DOHH2 (cell line): ENCODE data around the gene UNC13B.

ENCODE experiments used
- H3F3A ChIP-seq: fragments of 200-600 bp; sonication (generic), shearing (Covaris generic); 2 replicates; pipeline ENCODE4 v1.6.0; 2016; ENCODE audit warnings: antibody characterized with exemption, mild to moderate bottlenecking; ENCODE audit not compliant: control insufficient read depth, insufficient read depth
- H3K27ac ChIP-seq: fragments of 200-600 bp; sonication (generic); 2 replicates; pipeline ENCODE4 v1.5.1; 2014; ENCODE audit warnings: low read depth, mild to moderate bottlenecking, low read length, moderate library complexity
- H3K27me3 ChIP-seq: fragments of 200-600 bp; sonication (generic); 2 replicates; pipeline ENCODE4 v1.6.1; 2014; ENCODE audit warnings: mild to moderate bottlenecking, low read length, mixed read lengths; ENCODE audit not compliant: control insufficient read depth
- H3K36me3 ChIP-seq: fragments of 200-600 bp; sonication (generic); 2 replicates; pipeline ENCODE4 v1.6.1; 2014; ENCODE audit warnings: mild to moderate bottlenecking, low read length, moderate library complexity, mixed read lengths; ENCODE audit not compliant: control insufficient read depth
- H3K4me1 ChIP-seq: fragments of 200-600 bp; sonication (generic); 2 replicates; pipeline ENCODE4 v1.6.1; 2014; ENCODE audit warnings: mild to moderate bottlenecking, low read length, mixed read lengths; ENCODE audit not compliant: control insufficient read depth
- H3K4me2 ChIP-seq: fragments of 200-600 bp; sonication (generic); 2 replicates; pipeline ENCODE4 v1.6.0; 2014; ENCODE audit warnings: mild to moderate bottlenecking, low read length, moderate library complexity
- H3K4me3 ChIP-seq: fragments of 200-600 bp; sonication (generic); 2 replicates; pipeline ENCODE4 v1.5.1; 2014; ENCODE audit warnings: mild to moderate bottlenecking, low read length, mixed read lengths
- H3K79me2 ChIP-seq: fragments of 200-600 bp; sonication (generic); 2 replicates; pipeline ENCODE4 v1.6.1; 2014; ENCODE audit warnings: mild to moderate bottlenecking, low read length, mixed read lengths; ENCODE audit not compliant: control insufficient read depth
- H3K9me2 ChIP-seq: fragments of 200-600 bp; sonication (generic); replicated peaks from 2 replicates; pipeline ENCODE4 v1.6.1; 2014; ENCODE audit warnings: mild to moderate bottlenecking, low read length, mixed read lengths; ENCODE audit not compliant: control insufficient read depth
- H3K9me3 ChIP-seq: fragments of 200-600 bp; sonication (generic); 2 replicates; pipeline ENCODE4 v1.6.1; 2014; ENCODE audit warnings: antibody characterized with exemption, low read length, mixed read lengths; ENCODE audit not compliant: control insufficient read depth, insufficient read depth
- H4K20me1 ChIP-seq: fragments of 200-600 bp; sonication (generic); 2 replicates; pipeline ENCODE4 v1.6.0; 2014; ENCODE audit warnings: low read depth, mild to moderate bottlenecking, antibody characterized with exemption, low read length, moderate library complexity; ENCODE audit not compliant: control insufficient read depth, insufficient read depth
- CTCF ChIP-seq: fragments of 200-600 bp; sonication (generic); IDR thresholded peaks from one replicate; pipeline ENCODE4 v1.5.1; 2014; ENCODE audit warnings: antibody characterized with exemption, mild to moderate bottlenecking, low read depth, low read length; ENCODE audit not compliant: poor library complexity, severe bottlenecking
- EZH2phosphoT487 ChIP-seq: fragments of 200-600 bp; sonication (generic); IDR thresholded peaks from 2 replicates; pipeline ENCODE4 v1.6.1; 2017; ENCODE audit warnings: borderline replicate concordance, mild to moderate bottlenecking, antibody characterized with exemption, low read length, moderate library complexity, mixed read lengths

The UNC13B gene

GRCh38 chr9:35161713-35162604 is at the start of gene UNC13B:
TSS of gene UNC13B (plus strand) at chr9:35162009. CDS start at chr9:35162284, 275 bp downstream.
- H4K20me1 ChIP-seq: no peaks in the 10 kb centered on the region
- no peaks in the 10 kb centered on the region for H3K27me3 ChIP-seq
- H3K79me2 ChIP-seq: no peaks in the 10 kb centered on the region
- no peaks in the 10 kb centered on the region for H3F3A ChIP-seq
- H3K36me3 ChIP-seq: no peaks in the 10 kb centered on the region
- no peak within 1 kb of the TSS for H3K4me2 ChIP-seq
- H3K27ac ChIP-seq: no peak within 1 kb of the TSS
- no peaks in the 10 kb centered on the region for H3K9me3 ChIP-seq
- peaks cover 17% of the 10 kb centered on the region for H3K4me1 ChIP-seq
- H3K9me2 ChIP-seq: no peaks in the 10 kb centered on the region
- TF ChIP-seq CTCF (no peak), EZH2phosphoT487 (no peak)
- H3K4me3 ChIP-seq: no peak within 1 kb of the TSS

- Histone ChIP-seq H3K9me2 (no peaks in the 10 kb centered on the region), H3K4me2 (peak overlapping the region; percentile 97), H3K79me2 (no peaks in the 10 kb centered on the region), H3K4me1 (peaks cover 45% of the 10 kb centered on the region), H3F3A (peaks cover 19% of the 10 kb centered on the region), H3K36me3 (no peaks in the 10 kb centered on the region), H3K27ac (no peak overlapping the region), H4K20me1 (no peaks in the 10 kb centered on the region), H3K9me3 (no peaks in the 10 kb centered on the region), H3K27me3 (0 out of 2 replicates have a peak, but pooled peaks cover 3% of the 10 kb centered on the region), H3K4me3 (peak overlapping the region; percentile 81; the same call in 1 of the 2 replicates)
- TF ChIP-seq CTCF: no peak
- no peak for TF ChIP-seq EZH2phosphoT487
Measured at GRCh38 chr9:35112257-35113020, 49.4 kb upstream of the UNC13B start.

GRCh38 chr9:35114113-35114839 is 47.5 kb upstream of the UNC13B start:
- H4K20me1 ChIP-seq: no peaks in the 10 kb centered on the region
- 0 out of 2 replicates have a peak, but pooled peaks cover 3% of the 10 kb centered on the region for H3K27me3 ChIP-seq
- peaks cover 19% of the 10 kb centered on the region for H3F3A ChIP-seq
- H3K4me1 ChIP-seq: peaks cover 45% of the 10 kb centered on the region
- H3K79me2 ChIP-seq: no peaks in the 10 kb centered on the region
- H3K9me2 ChIP-seq: no peaks in the 10 kb centered on the region
- H3K4me3 ChIP-seq: peak overlapping the region; percentile 94
- H3K27ac ChIP-seq: peak overlapping the region; percentile 85
- TF ChIP-seq CTCF: no peak
- no peak for TF ChIP-seq EZH2phosphoT487
- H3K4me2 ChIP-seq: peak overlapping the region; percentile 97
- no peaks in the 10 kb centered on the region for H3K36me3 ChIP-seq
- H3K9me3 ChIP-seq: no peaks in the 10 kb centered on the region
